HepG2 (cell line): ENCODE results near the gene CACNA2D3. TPM values are rescaled to one million over a fixed set of nuclear protein-coding genes. Genes with fewer than 3 reads are reported as not detected.

ENCODE experiments used
- ATAC-seq: fragments of 200-7000 bp; cut with Tn5 transposase; 3 replicates; pipeline ENCODE4 v1.9.1; 2020; ENCODE audit warnings: mild to moderate bottlenecking, moderate library complexity
- BruUV-seq: library from RNA; stranded (reverse); fragments of 400-500 nt; replicated peaks from 2 replicates; lab custom pipeline; 2021; lab: Mats Ljungman, UMichigan
- CTCF ChIA-PET: fragments of 300-600 bp; formaldehyde crosslinking; extraction: SDS; loops from one replicate; lab custom pipeline; 2021; ENCODE audit warnings: low total read pairs, inconsistent platforms, low intra/inter-chr PET ratio; lab: Yijun Ruan, JAX
- POLR2A ChIA-PET: fragments of 350-600 bp; sonication (Branson Sonifier 250); formaldehyde crosslinking; loops from one replicate; lab custom pipeline; 2020; ENCODE audit warnings: antibody characterized with exemption, inconsistent platforms; lab: Yijun Ruan, JAX
- DNase-seq: peaks from one replicate; pipeline ENCODE4 v3.0.0-alpha.2; 2015; ENCODE audit warnings: low spot score
- FAIRE-seq: peaks from 3 replicates; lab custom pipeline; 2011; peaks lifted over from hg19 to GRCh38; lab: Jason Lieb, UNC
- H2AFZ ChIP-seq: one replicate; pipeline ENCODE4 v1.6.1; 2011; ENCODE audit warnings: low read length, inconsistent platforms
- H3K27ac ChIP-seq: fragments of 300-600 bp; 3 replicates; pipeline ENCODE4 v1.8.0; 2011; ENCODE audit warnings: mixed run types, mild to moderate bottlenecking, mixed read lengths, low read length, inconsistent platforms; ENCODE audit not compliant: insufficient read depth; ENCODE audit errors: extremely low read length
- H3K27me3 ChIP-seq, 2 experiments: fragments of 200-600 bp in 1 of 2; 2 replicates in 1 of 2; 3 replicates in 1 of 2; pipeline versions ENCODE4 v1.6.0 to v1.8.0; 2011; ENCODE audit warnings: low read length in 2 of 2, mild to moderate bottlenecking in 2 of 2, moderate library complexity in 2 of 2, inconsistent platforms in 1 of 2; ENCODE audit not compliant: insufficient read depth in 2 of 2, control insufficient read depth in 1 of 2
- H3K36me3 ChIP-seq, 2 experiments: fragments of 200-600 bp in 1 of 2; replicated peaks in 1 of 2; 2 replicates in 1 of 2; 3 replicates in 1 of 2; pipeline versions ENCODE4 v1.5.1 to v1.8.0; 2011; ENCODE audit warnings: low read length in 2 of 2, inconsistent platforms in 1 of 2; ENCODE audit not compliant: insufficient read depth in 2 of 2, control insufficient read depth in 1 of 2
- H3K4me1 ChIP-seq: 2 replicates; pipeline ENCODE4 v1.5.1; 2012; ENCODE audit warnings: low read length, inconsistent platforms; ENCODE audit not compliant: insufficient read depth
- H3K4me2 ChIP-seq: 2 replicates; pipeline ENCODE4 v1.6.0; 2011; ENCODE audit warnings: low read depth, low read length, inconsistent platforms
- H3K4me3 ChIP-seq, 3 experiments: fragments of 200-600 bp in 1 of 3; sonication (generic), shearing (Covaris generic) in 1 of 3; replicated peaks in 1 of 3; 2 replicates each; pipeline ENCODE4 v1.5.1; 2011 to 2016; ENCODE audit warnings: low read length in 3 of 3, inconsistent platforms in 2 of 3, low read depth in 2 of 3, mild to moderate bottlenecking in 2 of 3, control low read depth in 1 of 3, mixed read lengths in 1 of 3; ENCODE audit not compliant: insufficient read depth in 1 of 3
- H3K79me2 ChIP-seq: one replicate; pipeline ENCODE4 v1.6.1; 2011; ENCODE audit warnings: low read length, inconsistent platforms; ENCODE audit not compliant: insufficient read depth
- H3K9ac ChIP-seq: 2 replicates; pipeline ENCODE4 v1.6.0; 2011; ENCODE audit warnings: mild to moderate bottlenecking, low read depth, low read length, inconsistent platforms; ENCODE audit not compliant: insufficient read depth
- H3K9me3 ChIP-seq: 2 replicates; pipeline ENCODE4 v1.5.1; 2012; ENCODE audit warnings: mild to moderate bottlenecking, low read length
- H4K20me1 ChIP-seq: 2 replicates; pipeline ENCODE4 v1.6.0; 2011; ENCODE audit warnings: inconsistent platforms, mild to moderate bottlenecking, low read length, moderate library complexity; ENCODE audit not compliant: insufficient read depth
- CBX1 ChIP-seq: IDR thresholded peaks from one replicate; pipeline ENCODE4 v1.6.1; 2016; ENCODE audit warnings: antibody characterized with exemption, low read depth
- CEBPG ChIP-seq: IDR thresholded peaks from 2 replicates; pipeline ENCODE4 v1.6.1; 2016
- EP300 ChIP-seq, 3 experiments: sonication (generic) in 1 of 3; formaldehyde crosslinking in 1 of 3; IDR thresholded peaks; 2 replicates each; pipeline versions ENCODE4 v1.5.1 to v1.6.1; 2011 to 2020; ENCODE audit warnings: low read depth in 2 of 3, low read length in 2 of 3, borderline replicate concordance in 1 of 3, improper control_type of control experiment in 1 of 3, mild to moderate bottlenecking in 1 of 3, missing genetic modification reagents in 1 of 3, moderate library complexity in 1 of 3
- JUN ChIP-seq: sonication (generic); formaldehyde crosslinking; IDR thresholded peaks from 2 replicates; pipeline ENCODE4 v1.4.0; 2020; ENCODE audit warnings: mild to moderate bottlenecking, missing genetic modification reagents
- MAF1 ChIP-seq: sonication (generic); formaldehyde crosslinking; IDR thresholded peaks from 2 replicates; pipeline ENCODE4 v1.5.0; 2020; ENCODE audit warnings: missing genetic modification reagents, borderline replicate concordance
- RBM22 ChIP-seq: fragments of 200-400 bp; formaldehyde crosslinking; optimal IDR thresholded peaks from 2 replicates; pipeline ENCODE3; 2017; ENCODE audit warnings: mild to moderate bottlenecking, low read length, moderate library complexity
- SNAPC2 ChIP-seq: sonication (generic); formaldehyde crosslinking; IDR thresholded peaks from 2 replicates; pipeline ENCODE4 v1.8.1; 2022; ENCODE audit warnings: mild to moderate bottlenecking, missing genetic modification reagents
- TAF1 ChIP-seq: sonication (generic); formaldehyde crosslinking; IDR thresholded peaks from 2 replicates; pipeline ENCODE4 v1.4.0; 2020; ENCODE audit warnings: missing genetic modification reagents
- TAF15 ChIP-seq: fragments of 200-400 bp; formaldehyde crosslinking; IDR thresholded peaks from one replicate; pipeline ENCODE4 v1.6.1; 2018; ENCODE audit warnings: mild to moderate bottlenecking, low read depth, low read length; ENCODE audit not compliant: poor library complexity, severe bottlenecking
- ZNF256 ChIP-seq: sonication (generic); formaldehyde crosslinking; conservative IDR thresholded peaks from 2 replicates; pipeline ENCODE4 v1.4.0; 2020; ENCODE audit warnings: missing genetic modification reagents
- ZSCAN25 ChIP-seq: sonication (generic); formaldehyde crosslinking; IDR thresholded peaks from 2 replicates; pipeline ENCODE4 v1.8.0; 2022; ENCODE audit warnings: mild to moderate bottlenecking, missing genetic modification reagents
- ZSCAN30 ChIP-seq: sonication (generic); formaldehyde crosslinking; IDR thresholded peaks from 2 replicates; pipeline ENCODE4 v1.5.0; 2020; ENCODE audit warnings: mild to moderate bottlenecking, missing genetic modification reagents
- WGBS: methylation state at CpG from one replicate; pipeline ENCODE4 v1.1.6; 2017; ENCODE audit warnings: low lambda C conversion rate; 5-methylcytosine and 5-hydroxymethylcytosine counted together
- in situ Hi-C: cut with HindIII; loops from 2 replicates; pipeline ENCODE4 v1.10.0; 2017; ENCODE audit warnings: low pct_unique_long_range_greater_than_20kb; ENCODE audit not compliant: extremely low pct_ligation_motif_present
- intact Hi-C: fragments of 100-400 bp; cut with micrococcal nuclease; formaldehyde crosslinking; loops from one replicate; pipeline ENCODE4 v1.10.0; 2022; ENCODE audit not compliant: unreplicated experiment
- polyA plus RNA-seq, 8 experiments: library from polyadenylated mRNA; depleted of rRNA in 3 of 8; stranded (reverse) in 7 of 8; unstranded in 1 of 8; fragments of >200 nt; fragmentation: Illumina TruSeq in 4 of 8; extraction: Trizol in 4 of 8; gene quantifications; 2 replicates each; pipeline versions ENCODE4 v1.2.1 to v1.2.3, GENCODE V29; 2011 to 2016; ENCODE audit warnings: low read depth in 4 of 8, missing spikeins in 1 of 8, mixed read lengths in 1 of 8; ENCODE audit not compliant: insufficient read depth in 1 of 8
- total RNA-seq, 5 experiments: library from RNA; depleted of rRNA; stranded (reverse); fragments of >200 nt; fragmentation: Illumina TruSeq; extraction: Trizol; gene quantifications; 2 replicates each; pipeline ENCODE4 v1.2.3, GENCODE V29; 2016; ENCODE audit warnings: low read depth in 1 of 5
- TF ChIP-seq, protein P1 (sequence below): fragments of 450-650 bp; IDR thresholded peaks from 2 replicates; pipeline ENCODE4 v1.6.1; 2017
- TF ChIP-seq, protein P2 (sequence below): sonication (generic); formaldehyde crosslinking; IDR thresholded peaks from 2 replicates; pipeline ENCODE4 v1.4.0; 2020; ENCODE audit warnings: low read depth, missing genetic modification reagents
- TF ChIP-seq, protein P3 (sequence below): sonication (generic); formaldehyde crosslinking; IDR thresholded peaks from 2 replicates; pipeline ENCODE4 v1.8.1; 2023; ENCODE audit warnings: missing genetic modification reagents, inconsistent platforms, borderline replicate concordance

The CACNA2D3 gene
- total and polyA plus RNA-seq, 2 of the 13 experiments (the other 11 are each of a cell fraction or from before 2014, with no cell fraction given): not detected

DNA sequence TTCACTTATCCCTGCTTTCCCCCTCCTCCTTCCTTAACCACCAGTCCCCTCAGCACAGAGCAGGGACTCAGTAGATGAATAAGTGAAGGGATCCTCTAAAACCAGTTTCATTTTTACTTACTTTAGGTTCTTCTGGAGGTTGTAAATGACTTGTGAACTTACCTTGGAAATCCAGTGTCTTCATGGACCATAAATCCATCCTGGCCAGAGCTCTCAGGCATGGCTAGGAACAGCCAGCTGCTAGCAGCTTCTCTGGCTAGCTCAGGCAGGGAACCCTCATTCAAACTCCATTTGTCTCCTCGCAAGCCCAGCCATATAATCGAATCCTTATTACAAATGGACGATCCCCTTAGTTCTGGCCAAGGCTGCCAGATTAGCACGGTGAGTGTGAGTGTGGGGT lies 727.0 kb downstream of the CACNA2D3 start (continued):
- TF ChIP-seq EP300 (IDR thresholded peaks at IDR 0.05; ENCODE audit: low read depth in 2 of 2, low read length in 2 of 2): no peak
- TF ChIP-seq EP300 (CRISPR knock-in tag; IDR thresholded peaks at IDR 0.05; ENCODE audit: borderline replicate concordance): no peak
- no peak for TF ChIP-seq SNAPC2
- no peak for TF ChIP-seq RBM22
- no peak for TF ChIP-seq MAF1 (CRISPR knock-in tag)
- no peak for TF ChIP-seq TAF1 (CRISPR knock-in tag)
- TF ChIP-seq, all 625 proteins: peak for 0

DNA sequence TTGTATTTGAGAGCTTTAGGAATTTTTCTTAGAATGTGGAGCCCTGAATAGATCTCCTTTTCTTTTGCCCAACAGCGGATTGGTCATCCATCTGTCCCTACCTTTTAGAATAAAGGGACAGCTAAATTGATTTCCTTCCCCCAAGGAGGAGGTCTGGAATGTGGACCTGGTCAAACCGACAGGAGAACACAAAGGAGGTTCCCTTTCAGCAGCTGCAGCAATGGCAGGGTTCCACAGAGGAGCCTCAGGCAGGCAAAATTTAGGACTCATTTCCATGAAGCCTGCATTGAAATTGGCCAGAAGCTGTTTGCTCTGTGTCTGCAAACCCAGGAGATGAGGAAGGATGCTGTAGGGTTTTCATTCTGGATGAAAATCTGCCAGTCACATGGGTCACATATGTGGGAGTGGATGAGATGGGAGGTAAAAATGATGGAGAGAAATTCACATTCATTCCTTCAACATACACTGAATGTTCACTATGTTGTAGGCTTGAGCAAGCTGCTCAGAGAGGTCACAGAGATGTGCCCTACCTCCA lies 728.2 kb downstream of the CACNA2D3 start:
- DNase-seq (no peak), ATAC-seq (no peak), FAIRE-seq (no peak)
- no peaks in the 10 kb centered on the region for H3K9me3 ChIP-seq
- no TSS peak for BruUV-seq
- 0% methylated on average over 2 of the region's 2 CpGs for WGBS
- CTCF ChIA-PET: no interaction called here
- no peaks in the 10 kb centered on the region for H4K20me1 ChIP-seq
- no peak overlapping the region for H3K27ac ChIP-seq
- H3K36me3 ChIP-seq: no peaks in the 10 kb centered on the region
- no peaks in the 10 kb centered on the region for H3K79me2 ChIP-seq
- no peak overlapping the region for H3K4me3 ChIP-seq
- intact Hi-C loops: loop anchor here (5.0 to 10.0 kb wide), 2 partner anchors 1404 to 1452 kb away; no protein-coding TSS in a partner anchor
- no peaks in the 10 kb centered on the region for H3K27me3 ChIP-seq
- no peaks in the 10 kb centered on the region for H3K4me1 ChIP-seq
- POLR2A ChIA-PET: no interaction called here
- no peak overlapping the region for H3K9ac ChIP-seq
- no peak overlapping the region for H3K4me2 ChIP-seq
- in situ Hi-C loops: loop anchor here (10.0 to 25.0 kb wide), 4 partner anchors 324 to 1412 kb away; no protein-coding TSS in a partner anchor
- no peak overlapping the region for H2AFZ ChIP-seq
- TF ChIP-seq ZSCAN30 (CRISPR knock-in tag): no peak
- no peak for TF ChIP-seq CBX1
- TF ChIP-seq, protein P1, sequence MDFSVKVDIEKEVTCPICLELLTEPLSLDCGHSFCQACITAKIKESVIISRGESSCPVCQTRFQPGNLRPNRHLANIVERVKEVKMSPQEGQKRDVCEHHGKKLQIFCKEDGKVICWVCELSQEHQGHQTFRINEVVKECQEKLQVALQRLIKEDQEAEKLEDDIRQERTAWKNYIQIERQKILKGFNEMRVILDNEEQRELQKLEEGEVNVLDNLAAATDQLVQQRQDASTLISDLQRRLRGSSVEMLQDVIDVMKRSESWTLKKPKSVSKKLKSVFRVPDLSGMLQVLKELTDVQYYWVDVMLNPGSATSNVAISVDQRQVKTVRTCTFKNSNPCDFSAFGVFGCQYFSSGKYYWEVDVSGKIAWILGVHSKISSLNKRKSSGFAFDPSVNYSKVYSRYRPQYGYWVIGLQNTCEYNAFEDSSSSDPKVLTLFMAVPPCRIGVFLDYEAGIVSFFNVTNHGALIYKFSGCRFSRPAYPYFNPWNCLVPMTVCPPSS: no peak
- no peak for TF ChIP-seq TAF15
- TF ChIP-seq, protein P2, sequence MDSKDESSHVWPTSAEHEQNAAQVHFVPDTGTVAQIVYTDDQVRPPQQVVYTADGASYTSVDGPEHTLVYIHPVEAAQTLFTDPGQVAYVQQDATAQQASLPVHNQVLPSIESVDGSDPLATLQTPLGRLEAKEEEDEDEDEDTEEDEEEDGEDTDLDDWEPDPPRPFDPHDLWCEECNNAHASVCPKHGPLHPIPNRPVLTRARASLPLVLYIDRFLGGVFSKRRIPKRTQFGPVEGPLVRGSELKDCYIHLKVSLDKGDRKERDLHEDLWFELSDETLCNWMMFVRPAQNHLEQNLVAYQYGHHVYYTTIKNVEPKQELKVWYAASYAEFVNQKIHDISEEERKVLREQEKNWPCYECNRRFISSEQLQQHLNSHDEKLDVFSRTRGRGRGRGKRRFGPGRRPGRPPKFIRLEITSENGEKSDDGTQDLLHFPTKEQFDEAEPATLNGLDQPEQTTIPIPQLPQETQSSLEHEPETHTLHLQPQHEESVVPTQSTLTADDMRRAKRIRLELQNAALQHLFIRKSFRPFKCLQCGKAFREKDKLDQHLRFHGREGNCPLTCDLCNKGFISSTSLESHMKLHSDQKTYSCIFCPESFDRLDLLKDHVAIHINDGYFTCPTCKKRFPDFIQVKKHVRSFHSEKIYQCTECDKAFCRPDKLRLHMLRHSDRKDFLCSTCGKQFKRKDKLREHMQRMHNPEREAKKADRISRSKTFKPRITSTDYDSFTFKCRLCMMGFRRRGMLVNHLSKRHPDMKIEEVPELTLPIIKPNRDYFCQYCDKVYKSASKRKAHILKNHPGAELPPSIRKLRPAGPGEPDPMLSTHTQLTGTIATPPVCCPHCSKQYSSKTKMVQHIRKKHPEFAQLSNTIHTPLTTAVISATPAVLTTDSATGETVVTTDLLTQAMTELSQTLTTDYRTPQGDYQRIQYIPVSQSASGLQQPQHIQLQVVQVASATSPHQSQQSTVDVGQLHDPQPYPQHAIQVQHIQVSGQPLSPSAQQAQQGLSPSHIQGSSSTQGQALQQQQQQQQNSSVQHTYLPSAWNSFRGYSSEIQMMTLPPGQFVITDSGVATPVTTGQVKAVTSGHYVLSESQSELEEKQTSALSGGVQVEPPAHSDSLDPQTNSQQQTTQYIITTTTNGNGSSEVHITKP: no peak
- TF ChIP-seq ZSCAN25: no peak
- no peak for TF ChIP-seq CEBPG
- TF ChIP-seq JUN (CRISPR knock-in tag): no peak
- TF ChIP-seq, protein P3, sequence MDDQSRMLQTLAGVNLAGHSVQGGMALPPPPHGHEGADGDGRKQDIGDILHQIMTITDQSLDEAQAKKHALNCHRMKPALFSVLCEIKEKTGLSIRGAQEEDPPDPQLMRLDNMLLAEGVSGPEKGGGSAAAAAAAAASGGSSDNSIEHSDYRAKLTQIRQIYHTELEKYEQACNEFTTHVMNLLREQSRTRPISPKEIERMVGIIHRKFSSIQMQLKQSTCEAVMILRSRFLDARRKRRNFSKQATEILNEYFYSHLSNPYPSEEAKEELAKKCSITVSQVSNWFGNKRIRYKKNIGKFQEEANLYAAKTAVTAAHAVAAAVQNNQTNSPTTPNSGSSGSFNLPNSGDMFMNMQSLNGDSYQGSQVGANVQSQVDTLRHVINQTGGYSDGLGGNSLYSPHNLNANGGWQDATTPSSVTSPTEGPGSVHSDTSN (CRISPR knock-in tag): no peak
- no peak for TF ChIP-seq ZNF256 (CRISPR knock-in tag)
